HCT116 (cell line): ENCODE results near the gene ABHD3. TPM values are rescaled to one million over a fixed set of nuclear protein-coding genes. Genes with fewer than 3 reads are reported as not detected.
A peak's percentile ranks its signal among the peaks of the same experiment; 100 is the strongest.

Experiments
- ATAC-seq: fragments of 200-7000 bp; cut with Tn5 transposase; 2 replicates; pipeline ENCODE4 v1.9.1; 2020; ENCODE audit warnings: mild to moderate bottlenecking, moderate library complexity
- Bru-seq: library from RNA; stranded (reverse); fragments of 400-500 nt; gene quantifications from one replicate; lab custom pipeline; 2021; lab: Mats Ljungman, UMichigan
- BruChase-seq, 2 experiments: library from RNA; stranded (reverse); fragments of 400-500 nt; gene quantifications; one replicate each; lab custom pipeline; 2021; lab: Mats Ljungman, UMichigan
- BruUV-seq: library from RNA; stranded (reverse); fragments of 400-500 nt; replicated peaks from 2 replicates; lab custom pipeline; 2021; lab: Mats Ljungman, UMichigan
- CTCF ChIA-PET: fragments of 300-600 bp; sonication (Branson Sonifier 250); formaldehyde crosslinking; loops from one replicate; lab custom pipeline; 2021; ENCODE audit warnings: antibody characterized with exemption; lab: Charles Lee
- POLR2A ChIA-PET: fragments of 300-600, 350-600 bp; sonication (Branson Sonifier 250); formaldehyde crosslinking; loops from one replicate; lab custom pipeline; 2021; ENCODE audit warnings: antibody characterized with exemption; lab: Charles Lee
- RAD21 ChIA-PET, 2 experiments: fragments of 300-600 bp; sonication (Branson Sonifier 250); formaldehyde crosslinking; loops; one replicate each; lab custom pipeline; 2023; ENCODE audit warnings: low total read pairs in 2 of 2; ENCODE audit not compliant: uncharacterized antibody in 2 of 2, unreplicated experiment in 2 of 2, low non-redundant PET in 1 of 2; lab: Charles Lee
- DNase-seq: peaks from one replicate; pipeline ENCODE4 v3.0.0-alpha.2; 2010; ENCODE audit warnings: low read depth, low spot score
- H2AFZ ChIP-seq: fragments of 200-600 bp; shearing (Covaris generic), sonication (generic); 2 replicates; pipeline ENCODE4 v1.6.1; 2017; ENCODE audit warnings: low read depth, mixed run types, mixed read lengths, antibody characterized with exemption, low read length; ENCODE audit not compliant: poor library complexity, severe bottlenecking
- H3K27ac ChIP-seq: 2 replicates; pipeline ENCODE4 v1.5.1; 2012; ENCODE audit warnings: low read depth, low read length
- H3K27me3 ChIP-seq: fragments of 200-600 bp; sonication (generic); 2 replicates; pipeline ENCODE4 v1.6.1; 2016; ENCODE audit warnings: mixed run types, low read length, mixed read lengths; ENCODE audit not compliant: insufficient read depth
- H3K36me3 ChIP-seq, 2 experiments: fragments of 200-500 bp in 1 of 2; fragments of 200-600 bp in 1 of 2; sonication (Bioruptor generic) in 1 of 2; sonication (generic) in 1 of 2; 2 replicates each; pipeline versions ENCODE4 v1.5.1 to v1.6.1; 2014 to 2016; ENCODE audit warnings: low read length in 2 of 2, inconsistent platforms in 1 of 2, mixed read lengths in 1 of 2, mixed run types in 1 of 2; ENCODE audit not compliant: insufficient read depth in 2 of 2, control insufficient read depth in 1 of 2
- H3K4me1 ChIP-seq, 2 experiments: fragments of 200-600 bp in 1 of 2; sonication (generic) in 1 of 2; 2 replicates each; pipeline versions ENCODE4 v1.5.1 to v1.6.1; 2012 to 2017; ENCODE audit warnings: low read length in 2 of 2, inconsistent platforms in 1 of 2, mild to moderate bottlenecking in 1 of 2, mixed read lengths in 1 of 2, mixed run types in 1 of 2, moderate library complexity in 1 of 2; ENCODE audit not compliant: insufficient read depth in 2 of 2, control insufficient read depth in 1 of 2
- H3K4me2 ChIP-seq: fragments of 200-600 bp; sonication (generic); 2 replicates; pipeline ENCODE4 v1.6.1; 2017; ENCODE audit warnings: mixed run types, low read length, mixed read lengths
- H3K4me3 ChIP-seq, 2 experiments: fragments of 200-600 bp in 1 of 2; sonication (generic) in 1 of 2; replicated peaks in 1 of 2; 2 replicates each; pipeline ENCODE4 v1.5.1; 2011 to 2016; ENCODE audit warnings: low read length in 2 of 2, control low read depth in 1 of 2, low read depth in 1 of 2, mild to moderate bottlenecking in 1 of 2, mixed read lengths in 1 of 2, mixed run types in 1 of 2
- H3K79me2 ChIP-seq: fragments of 200-600 bp; sonication (generic); 2 replicates; pipeline ENCODE4 v1.6.1; 2017; ENCODE audit warnings: mild to moderate bottlenecking, mixed run types, low read length, moderate library complexity, mixed read lengths; ENCODE audit not compliant: insufficient read depth
- H3K9ac ChIP-seq: fragments of 200-600 bp; sonication (generic); 2 replicates; pipeline ENCODE4 v1.6.1; 2016; ENCODE audit warnings: low read length, mixed read lengths
- H3K9me2 ChIP-seq: fragments of 200-600 bp; sonication (generic), shearing (Covaris generic); 2 replicates; pipeline ENCODE4 v1.6.1; 2017; ENCODE audit warnings: mixed run types, mild to moderate bottlenecking, moderate library complexity; ENCODE audit not compliant: insufficient read depth
- H3K9me3 ChIP-seq, 2 experiments: fragments of 200-500 bp in 1 of 2; fragments of 200-600 bp in 1 of 2; sonication (Bioruptor generic) in 1 of 2; sonication (generic) in 1 of 2; 2 replicates each; pipeline ENCODE4 v1.6.1; 2014 to 2017; ENCODE audit warnings: low read length in 2 of 2, mixed read lengths in 2 of 2, inconsistent platforms in 1 of 2, low read depth in 1 of 2, mild to moderate bottlenecking in 1 of 2, mixed run types in 1 of 2, moderate library complexity in 1 of 2; ENCODE audit not compliant: control insufficient read depth in 1 of 2, insufficient read depth in 1 of 2
- H4K20me1 ChIP-seq: fragments of 200-600 bp; sonication (generic), shearing (Covaris generic); 2 replicates; pipeline ENCODE4 v1.6.1; 2017; ENCODE audit warnings: mixed run types, mild to moderate bottlenecking, moderate library complexity; ENCODE audit not compliant: insufficient read depth
- CBX3 ChIP-seq: IDR thresholded peaks from 2 replicates; pipeline ENCODE4 v1.6.1; 2012; ENCODE audit warnings: low read depth
- CEBPB ChIP-seq: IDR thresholded peaks from 2 replicates; pipeline ENCODE4 v1.6.1; 2012; ENCODE audit warnings: low read depth
- EGR1 ChIP-seq: IDR thresholded peaks from 2 replicates; pipeline ENCODE4 v1.6.1; 2012; ENCODE audit warnings: low read depth
- EZH2phosphoT487 ChIP-seq: fragments of 200-600 bp; IDR thresholded peaks from 2 replicates; pipeline ENCODE4 v1.6.1; 2018; ENCODE audit warnings: antibody characterized with exemption, borderline replicate concordance
- POLR2A ChIP-seq: IDR thresholded peaks from 2 replicates; pipeline ENCODE4 v1.7.0; 2011; ENCODE audit warnings: borderline replicate concordance; ENCODE audit not compliant: insufficient read depth, insufficient read length; ENCODE audit errors: extremely low read depth
- POLR2AphosphoS5 ChIP-seq: IDR thresholded peaks from 2 replicates; pipeline ENCODE4 v1.6.1; 2011; ENCODE audit warnings: mild to moderate bottlenecking, low read depth, low read length, moderate library complexity
- RAD21 ChIP-seq: IDR thresholded peaks from 2 replicates; pipeline ENCODE4 v1.6.1; 2012; ENCODE audit warnings: low read depth, mild to moderate bottlenecking
- SIN3A ChIP-seq: IDR thresholded peaks from 2 replicates; pipeline ENCODE4 v1.6.1; 2012; ENCODE audit warnings: low read depth
- SP1 ChIP-seq: IDR thresholded peaks from 2 replicates; pipeline ENCODE4 v1.6.1; 2012; ENCODE audit warnings: low read depth
- SRF ChIP-seq: IDR thresholded peaks from 2 replicates; pipeline ENCODE4 v1.6.1; 2012; ENCODE audit warnings: low read depth
- TCF7L2 ChIP-seq: IDR thresholded peaks from 2 replicates; pipeline ENCODE4 v1.7.0; 2011; ENCODE audit warnings: borderline replicate concordance, inconsistent platforms; ENCODE audit not compliant: insufficient read depth, insufficient read length; ENCODE audit errors: extremely low read depth
- YY1 ChIP-seq: IDR thresholded peaks from 2 replicates; pipeline ENCODE4 v1.6.1; 2011; ENCODE audit warnings: low read length, low read depth, moderate library complexity, mild to moderate bottlenecking; ENCODE audit not compliant: insufficient replicate concordance; ENCODE audit errors: extremely low read depth
- ZFX ChIP-seq: fragments of 450-650 bp; IDR thresholded peaks from 2 replicates; pipeline ENCODE4 v1.6.1; 2017
- ZNF274 ChIP-seq: fragments of 200-500 bp; sonication (Bioruptor generic); IDR thresholded peaks from 2 replicates; pipeline ENCODE4 v1.6.1; 2014; ENCODE audit warnings: mild to moderate bottlenecking, low read depth, low read length, inconsistent platforms
- intact Hi-C: fragments of 100-400 bp; cut with micrococcal nuclease; formaldehyde crosslinking; loops from 2 replicates; pipeline ENCODE4 v1.10.0; 2022
- long read RNA-seq: library from polyadenylated mRNA; unstranded; transcript quantifications from one replicate; pipeline ENCODE4 v2.0.0, GENCODE V29; 2021; ENCODE audit not compliant: unreplicated experiment
- polyA plus RNA-seq: library from polyadenylated mRNA; unstranded; fragments of >200 nt; gene quantifications from 2 replicates; pipeline ENCODE4 v1.2.1, GENCODE V29; 2012; ENCODE audit warnings: missing spikeins
- total RNA-seq: library from RNA; stranded (reverse); gene quantifications from one replicate; pipeline ENCODE4 v1.2.1, GENCODE V29; 2021; ENCODE audit not compliant: unreplicated experiment
- TF ChIP-seq, protein P1 (sequence below), 3 experiments: fragments of 200-600 bp in 1 of 3; sonication (generic) in 1 of 3; IDR thresholded peaks in 2 of 3; conservative IDR thresholded peaks in 1 of 3; 2 replicates each; pipeline ENCODE4 v1.5.1; 2012 to 2017; ENCODE audit warnings: low read depth in 2 of 3, low read length in 2 of 3, antibody characterized with exemption in 1 of 3, borderline replicate concordance in 1 of 3, control low read depth in 1 of 3, mild to moderate bottlenecking in 1 of 3, mixed read lengths in 1 of 3, mixed run types in 1 of 3, moderate library complexity in 1 of 3; ENCODE audit not compliant: insufficient read depth in 1 of 3
- TF ChIP-seq, protein P2 (sequence below): IDR thresholded peaks from 2 replicates; pipeline ENCODE4 v1.6.1; 2012
- TF ChIP-seq, protein P3 (sequence below): IDR thresholded peaks from 2 replicates; pipeline ENCODE4 v1.6.1; 2012

ABHD3 gene, protein sequence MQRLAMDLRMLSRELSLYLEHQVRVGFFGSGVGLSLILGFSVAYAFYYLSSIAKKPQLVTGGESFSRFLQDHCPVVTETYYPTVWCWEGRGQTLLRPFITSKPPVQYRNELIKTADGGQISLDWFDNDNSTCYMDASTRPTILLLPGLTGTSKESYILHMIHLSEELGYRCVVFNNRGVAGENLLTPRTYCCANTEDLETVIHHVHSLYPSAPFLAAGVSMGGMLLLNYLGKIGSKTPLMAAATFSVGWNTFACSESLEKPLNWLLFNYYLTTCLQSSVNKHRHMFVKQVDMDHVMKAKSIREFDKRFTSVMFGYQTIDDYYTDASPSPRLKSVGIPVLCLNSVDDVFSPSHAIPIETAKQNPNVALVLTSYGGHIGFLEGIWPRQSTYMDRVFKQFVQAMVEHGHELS
- total RNA-seq (29.9 TPM), Bru-seq, nascent RNA (percentile 77 among the genes with signal in this experiment), BruChase-seq, experiment 1, labeled RNA remaining after a 6-hour chase (percentile 84 among the genes with signal in this experiment), BruChase-seq, experiment 2, labeled RNA remaining after a 2-hour chase (percentile 86 among the genes with signal in this experiment)
- 20.5 and 26.1 TPM in 2 replicates for polyA plus RNA-seq
- long read RNA-seq, transcript ABHD3-201 (9 exons, 2,064 nt) = major isoform, 53 of 83 reads
- long read RNA-seq, transcript ABHD3-209 (7 exons, 1,836 nt) = minor isoform, 5 of 83 reads
- long read RNA-seq, partial matches to known transcripts = 3 of 83 reads
- long read RNA-seq, other reads (novel, unspliced or antisense) = 18 of 83 reads

DNA sequence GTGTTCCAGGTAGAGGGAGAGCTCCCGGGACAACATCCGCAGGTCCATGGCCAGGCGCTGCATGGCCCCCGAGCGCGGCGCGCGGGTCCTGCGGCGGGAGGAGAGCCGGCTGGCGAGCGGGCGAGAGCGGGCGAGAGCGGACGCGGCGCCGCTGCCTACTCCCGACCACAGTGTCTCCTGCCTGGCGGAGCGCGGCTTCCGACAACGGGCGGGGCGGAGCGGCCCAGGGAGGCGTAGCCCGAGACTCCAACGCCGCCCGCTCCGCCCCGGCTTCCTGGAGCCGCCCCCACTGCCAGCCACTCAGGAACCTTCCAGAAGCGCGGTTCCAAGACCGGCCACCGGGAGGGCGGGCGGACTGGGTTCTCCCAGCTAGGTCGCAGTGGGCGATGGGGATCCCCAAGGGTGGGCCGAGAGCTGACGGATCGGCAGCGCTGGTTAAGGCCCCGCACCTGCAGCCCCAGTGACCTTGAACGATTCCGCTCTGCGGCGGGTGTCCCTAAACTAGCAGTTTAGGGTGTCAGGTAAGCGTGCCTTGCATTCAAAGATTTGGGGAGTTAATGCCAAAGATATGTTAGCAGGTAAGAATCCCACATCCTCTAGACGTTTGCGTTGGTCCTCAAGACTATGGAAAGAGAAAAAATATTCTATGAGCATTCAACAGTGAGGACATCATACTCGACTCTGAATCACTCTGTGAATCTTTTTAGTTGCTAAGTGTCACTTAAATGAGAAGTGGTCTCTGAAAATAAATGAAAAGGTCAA is at the start of gene ABHD3:
Gene ABHD3, minus strand, starts transcription at position 172 of the 762 bp plus-strand sequence. Its CDS starts 109 bp downstream, at position 63.
- Histone ChIP-seq H3K9ac (peak within 1 kb of the TSS; percentile 82), H3K9me3 (no peaks in the 10 kb centered on the region), H3K9me2 (no peaks in the 10 kb centered on the region), H4K20me1 (no peaks in the 10 kb centered on the region), H3K27ac (peak within 1 kb of the TSS; percentile 75), H3K36me3 (peaks cover 4 to 17% of the 10 kb centered on the region in 2 experiments; a peak in 2 of 4 replicates), H3K4me2 (peak within 1 kb of the TSS; percentile 99), H3K4me1 (peaks cover 11 to 16% of the 10 kb centered on the region in 2 experiments; a peak in 3 of 4 replicates), H3K79me2 (peaks cover 28% of the 10 kb centered on the region), H2AFZ (peak within 1 kb of the TSS; percentile 84), H3K4me3 (peak within 1 kb of the TSS; percentile 91 to 92), H3K27me3 (no peaks in the 10 kb centered on the region)
- peak; percentile 96 for ATAC-seq
- ChIA-PET POLR2A (interaction anchor here (0.8 to 1.9 kb wide), 2 partner anchors 32 to 35 kb away, joined by 5 to 9 read pairs; partner anchors contain the start of gene MIB1), RAD21 (interaction anchor here in 1 of 2 experiments (0.7 kb wide), 1 partner anchor 32 kb away, joined by 3 read pairs; no protein-coding TSS in a partner anchor), CTCF (interaction anchor here (1.0 to 1.4 kb wide), 2 partner anchors 29 to 104 kb away, joined by 3 to 4 read pairs; partner anchors contain the start of gene ESCO1)
- peak; percentile 75 for DNase-seq
- intact Hi-C loops = loop anchor here (2.0 to 5.0 kb wide), 3 partner anchors 32 to 72 kb away; partner anchors contain the start of gene MIB1
- BruUV-seq = TSS peak; percentile 66
- TF ChIP-seq RAD21 (no peak), CBX3 (no peak), EZH2phosphoT487 (no peak), CEBPB (no peak), SIN3A (peak; percentile 56; the same call in 1 of the 2 replicates), YY1 (no peak), TCF7L2 (no peak), EGR1 (0 out of 2 replicates have a peak, but pooled peaks have one; percentile 42), POLR2AphosphoS5 (peak; percentile 91), SP1 (peak; percentile 16; the same call in 1 of the 2 replicates), SRF (no peak), ZFX (no peak), POLR2A (peak; percentile 84), ZNF274 (no peak)
- TF ChIP-seq, protein P1, sequence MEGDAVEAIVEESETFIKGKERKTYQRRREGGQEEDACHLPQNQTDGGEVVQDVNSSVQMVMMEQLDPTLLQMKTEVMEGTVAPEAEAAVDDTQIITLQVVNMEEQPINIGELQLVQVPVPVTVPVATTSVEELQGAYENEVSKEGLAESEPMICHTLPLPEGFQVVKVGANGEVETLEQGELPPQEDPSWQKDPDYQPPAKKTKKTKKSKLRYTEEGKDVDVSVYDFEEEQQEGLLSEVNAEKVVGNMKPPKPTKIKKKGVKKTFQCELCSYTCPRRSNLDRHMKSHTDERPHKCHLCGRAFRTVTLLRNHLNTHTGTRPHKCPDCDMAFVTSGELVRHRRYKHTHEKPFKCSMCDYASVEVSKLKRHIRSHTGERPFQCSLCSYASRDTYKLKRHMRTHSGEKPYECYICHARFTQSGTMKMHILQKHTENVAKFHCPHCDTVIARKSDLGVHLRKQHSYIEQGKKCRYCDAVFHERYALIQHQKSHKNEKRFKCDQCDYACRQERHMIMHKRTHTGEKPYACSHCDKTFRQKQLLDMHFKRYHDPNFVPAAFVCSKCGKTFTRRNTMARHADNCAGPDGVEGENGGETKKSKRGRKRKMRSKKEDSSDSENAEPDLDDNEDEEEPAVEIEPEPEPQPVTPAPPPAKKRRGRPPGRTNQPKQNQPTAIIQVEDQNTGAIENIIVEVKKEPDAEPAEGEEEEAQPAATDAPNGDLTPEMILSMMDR (IDR thresholded peaks at IDR 0.05 in 2 of 3, conservative IDR thresholded peaks at IDR 0.05 in 1 of 3; ENCODE audit: borderline replicate concordance in 1 of 3, insufficient read depth in 1 of 3, low read depth in 2 of 3, low read length in 2 of 3) = peak in 1 of 3 experiments; percentile 24; a peak in 2 of 6 replicates
- TF ChIP-seq, protein P2, sequence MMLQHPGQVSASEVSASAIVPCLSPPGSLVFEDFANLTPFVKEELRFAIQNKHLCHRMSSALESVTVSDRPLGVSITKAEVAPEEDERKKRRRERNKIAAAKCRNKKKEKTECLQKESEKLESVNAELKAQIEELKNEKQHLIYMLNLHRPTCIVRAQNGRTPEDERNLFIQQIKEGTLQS = no peak
- TF ChIP-seq, protein P3, sequence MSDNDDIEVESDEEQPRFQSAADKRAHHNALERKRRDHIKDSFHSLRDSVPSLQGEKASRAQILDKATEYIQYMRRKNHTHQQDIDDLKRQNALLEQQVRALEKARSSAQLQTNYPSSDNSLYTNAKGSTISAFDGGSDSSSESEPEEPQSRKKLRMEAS = 0 out of 2 replicates have a peak, but pooled peaks have one; percentile 20
